Bladder microvascular endothelial cell (primary cell): ENCODE results near the gene TNNT1. TPM values are rescaled to one million over a fixed set of nuclear protein-coding genes. Genes with fewer than 3 reads are reported as not detected.

Experiments used
- total RNA-seq: library from RNA; depleted of rRNA; stranded (reverse); fragments of >200 nt; gene quantifications from 2 replicates; pipeline ENCODE4 v1.2.3, GENCODE V29; 2014

Gene TNNT1
- total RNA-seq = 1.4 and 4.7 TPM in 2 replicates

GRCh38 chr19:55149078-55150003 lies at the start of gene TNNT1:
TNNT1 (minus strand) TSS chr19:55149206; CDS start chr19:55147157, 2,049 bp downstream.

GRCh38 chr19:55179606-55180484 lies 30.8 kb upstream of the TNNT1 start, which contains the start of gene SYT5:
SYT5 (minus strand) TSS chr19:55180289; CDS start chr19:55179041, 1,248 bp downstream.

GRCh38 chr19:55166530-55167268 lies 17.7 kb upstream of the TNNT1 start, which contains the start of gene DNAAF3:
DNAAF3 (minus strand) TSS chr19:55166613; CDS start chr19:55166413, 200 bp downstream.

GRCh38 chr19:55157064-55157908 lies 8.3 kb upstream of the TNNT1 start, which contains the start of gene TNNI3:
TNNI3 (minus strand) TSS chr19:55157732; CDS start chr19:55157589, 143 bp downstream.

GRCh38 chr19:55116859-55117662 lies 31.9 kb downstream of the TNNT1 start, which contains the start of gene PPP1R12C:
PPP1R12C (minus strand) TSS chr19:55117637; CDS start chr19:55117543, 94 bp downstream.

Other genes with a start within 250 kb of the TNNT1 start
- not detected in 2 replicates for gene NCR1, start 243.1 kb downstream of the TNNT1 start, total RNA-seq
- not detected in 2 replicates for gene NLRP7, start 201.7 kb downstream of the TNNT1 start, total RNA-seq
- 0.65 and 12.2 TPM in 2 replicates for gene NLRP2, start 182.8 kb downstream of the TNNT1 start, total RNA-seq
- not detected in 2 replicates for gene GP6, start 110.9 kb downstream of the TNNT1 start, total RNA-seq
- gene RDH13, start 86.1 kb downstream of the TNNT1 start, total RNA-seq = 11.0 and 17.6 TPM in 2 replicates
- gene EPS8L1, start 73.3 kb downstream of the TNNT1 start, total RNA-seq = 7.9 and 12.4 TPM in 2 replicates
- gene PPP1R12C, start 31.6 kb downstream of the TNNT1 start, total RNA-seq = 34.8 and 39.8 TPM in 2 replicates
- not detected in 2 replicates for gene TNNI3, start 8.5 kb upstream of the TNNT1 start, total RNA-seq
- 0.16 and 0.19 TPM in 2 replicates for gene DNAAF3, start 17.4 kb upstream of the TNNT1 start, total RNA-seq
- gene SYT5, start 31.1 kb upstream of the TNNT1 start, total RNA-seq = not detected in 2 replicates
- 0.25 and 0.65 TPM in 2 replicates for gene PTPRH, start 60.3 kb upstream of the TNNT1 start, total RNA-seq
- 0.32 and 1.0 TPM in 2 replicates for gene TMEM86B, start 79.6 kb upstream of the TNNT1 start, total RNA-seq
- gene PPP6R1, start 109.8 kb upstream of the TNNT1 start, total RNA-seq = 20.4 and 44.2 TPM in 2 replicates
- gene HSPBP1, start 130.9 kb upstream of the TNNT1 start, total RNA-seq = 21.5 and 23.5 TPM in 2 replicates
- gene BRSK1, start 134.8 kb upstream of the TNNT1 start, total RNA-seq = 0.49 and 0.82 TPM in 2 replicates
- not detected in 2 replicates for gene TMEM150B, start 176.1 kb upstream of the TNNT1 start, total RNA-seq
- gene KMT5C, start 190.7 kb upstream of the TNNT1 start, total RNA-seq = 3.9 and 6.2 TPM in 2 replicates
- gene COX6B2, start 205.5 kb upstream of the TNNT1 start, total RNA-seq = not detected in 2 replicates
- not detected in 2 replicates for gene GARIN5B, start 214.1 kb upstream of the TNNT1 start, total RNA-seq
- gene IL11, start 221.3 kb upstream of the TNNT1 start, total RNA-seq = under 0.01 TPM in 1 of 2 replicates, not detected in the other
- gene TMEM190, start 227.6 kb upstream of the TNNT1 start, total RNA-seq = not detected in 2 replicates
- gene TMEM238, start 235.1 kb upstream of the TNNT1 start, total RNA-seq = not detected in 2 replicates
- 170 and 234 TPM in 2 replicates for gene RPL28, start 236.7 kb upstream of the TNNT1 start, total RNA-seq